GM13977 (cell line): ENCODE results near the gene HTR6.

Experiments used
- DNase-seq: peaks from one replicate; pipeline ENCODE4 v3.0.0; 2012; ENCODE audit warnings: low spot score
- in situ Hi-C: fragments of 300-500 bp; cut with MboI; formaldehyde crosslinking; loops from one replicate; pipeline ENCODE4 v1.12.0; 2022; ENCODE audit warnings: low sequenced_read_pairs, low pct_unique_long_range_greater_than_20kb, mixed read lengths, inconsistent platforms; ENCODE audit not compliant: unreplicated experiment
- TF ChIP-seq, protein P1 (sequence below): IDR thresholded peaks from 2 replicates; pipeline ENCODE4 v1.5.1; 2012; ENCODE audit warnings: mild to moderate bottlenecking, control low read depth; ENCODE audit not compliant: insufficient read depth; ENCODE audit errors: extremely low read depth, missing control alignments

HTR6 gene

DNA sequence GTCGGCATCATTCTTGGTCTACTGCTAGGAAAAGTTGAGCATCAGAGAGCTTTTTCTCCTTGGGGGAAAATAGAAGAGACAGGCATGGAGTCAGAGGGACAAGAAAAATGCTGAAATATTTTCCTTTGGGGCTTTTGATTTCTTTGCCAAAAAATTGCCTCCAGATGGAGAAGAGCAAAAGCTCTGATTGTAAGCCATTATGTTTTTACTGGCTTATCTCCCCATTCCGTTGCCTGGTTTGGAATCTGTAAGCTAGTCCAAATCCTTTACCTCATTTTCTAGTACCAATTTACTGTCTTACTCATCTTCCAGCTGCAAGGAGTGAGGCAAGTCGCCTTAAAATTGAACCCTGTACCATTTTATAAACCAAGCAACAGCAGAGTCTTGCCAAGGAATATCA, 43.9 kb upstream of the HTR6 start:
- in situ Hi-C loops: no loop called here
- DNase-seq: no peak
- TF ChIP-seq, protein P1, sequence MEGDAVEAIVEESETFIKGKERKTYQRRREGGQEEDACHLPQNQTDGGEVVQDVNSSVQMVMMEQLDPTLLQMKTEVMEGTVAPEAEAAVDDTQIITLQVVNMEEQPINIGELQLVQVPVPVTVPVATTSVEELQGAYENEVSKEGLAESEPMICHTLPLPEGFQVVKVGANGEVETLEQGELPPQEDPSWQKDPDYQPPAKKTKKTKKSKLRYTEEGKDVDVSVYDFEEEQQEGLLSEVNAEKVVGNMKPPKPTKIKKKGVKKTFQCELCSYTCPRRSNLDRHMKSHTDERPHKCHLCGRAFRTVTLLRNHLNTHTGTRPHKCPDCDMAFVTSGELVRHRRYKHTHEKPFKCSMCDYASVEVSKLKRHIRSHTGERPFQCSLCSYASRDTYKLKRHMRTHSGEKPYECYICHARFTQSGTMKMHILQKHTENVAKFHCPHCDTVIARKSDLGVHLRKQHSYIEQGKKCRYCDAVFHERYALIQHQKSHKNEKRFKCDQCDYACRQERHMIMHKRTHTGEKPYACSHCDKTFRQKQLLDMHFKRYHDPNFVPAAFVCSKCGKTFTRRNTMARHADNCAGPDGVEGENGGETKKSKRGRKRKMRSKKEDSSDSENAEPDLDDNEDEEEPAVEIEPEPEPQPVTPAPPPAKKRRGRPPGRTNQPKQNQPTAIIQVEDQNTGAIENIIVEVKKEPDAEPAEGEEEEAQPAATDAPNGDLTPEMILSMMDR: no peak

DNA sequence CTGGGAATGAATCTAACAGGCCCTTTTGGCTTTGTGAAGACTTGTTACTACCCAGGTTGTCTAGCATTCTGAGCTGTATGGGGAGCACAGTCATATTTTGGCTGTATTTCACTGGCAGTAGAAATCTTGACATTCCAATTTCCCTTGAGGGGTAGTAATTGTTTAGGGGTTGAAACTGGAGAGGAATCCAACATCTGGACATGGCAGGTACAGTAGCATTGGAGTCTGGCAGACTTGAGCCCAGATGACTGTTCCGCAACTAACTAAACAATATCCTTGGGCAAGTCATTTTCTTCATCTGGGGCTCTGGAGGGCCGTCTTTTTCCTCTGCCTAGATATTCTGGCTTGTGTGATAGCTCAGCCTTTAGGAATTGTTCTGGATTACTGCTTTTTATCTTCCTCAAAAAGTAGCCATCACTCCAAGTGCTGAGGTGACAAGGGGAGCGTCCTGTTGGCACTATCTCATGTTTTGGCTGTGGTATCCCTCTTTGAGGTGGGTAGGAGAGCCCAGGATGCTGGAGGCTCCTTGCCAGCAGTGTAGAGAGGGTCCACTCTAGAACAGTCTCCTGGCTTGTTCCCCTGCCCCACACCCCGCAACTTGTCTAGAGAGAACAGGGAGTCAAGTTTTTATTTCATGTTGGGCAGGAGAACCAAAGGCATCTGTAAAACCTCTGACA, 43.3 kb upstream of the HTR6 start:
- in situ Hi-C loops: no loop called here
- TF ChIP-seq, protein P1: no peak
- no peak for DNase-seq

DNA sequence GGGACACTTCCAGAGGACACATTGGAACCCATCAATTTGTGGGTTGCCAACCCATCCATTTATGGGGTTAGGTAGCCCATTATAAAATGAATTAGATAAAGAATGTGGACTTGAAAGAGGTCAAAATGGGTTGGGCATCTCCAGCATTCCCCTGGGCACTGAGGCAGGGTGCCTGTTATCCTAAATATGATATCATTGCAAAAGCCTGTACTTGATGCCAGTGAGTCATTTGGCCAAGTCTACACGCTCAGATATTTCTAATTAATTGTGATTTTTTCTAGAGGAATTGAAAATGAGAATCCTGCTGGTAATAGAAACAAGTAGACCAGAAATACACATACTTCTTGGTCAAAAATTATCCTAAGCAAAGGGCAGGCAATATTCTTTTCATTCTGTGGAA, 42.5 kb upstream of the HTR6 start:
- in situ Hi-C loops: no loop called here
- TF ChIP-seq, protein P1: no peak
- DNase-seq: no peak

DNA sequence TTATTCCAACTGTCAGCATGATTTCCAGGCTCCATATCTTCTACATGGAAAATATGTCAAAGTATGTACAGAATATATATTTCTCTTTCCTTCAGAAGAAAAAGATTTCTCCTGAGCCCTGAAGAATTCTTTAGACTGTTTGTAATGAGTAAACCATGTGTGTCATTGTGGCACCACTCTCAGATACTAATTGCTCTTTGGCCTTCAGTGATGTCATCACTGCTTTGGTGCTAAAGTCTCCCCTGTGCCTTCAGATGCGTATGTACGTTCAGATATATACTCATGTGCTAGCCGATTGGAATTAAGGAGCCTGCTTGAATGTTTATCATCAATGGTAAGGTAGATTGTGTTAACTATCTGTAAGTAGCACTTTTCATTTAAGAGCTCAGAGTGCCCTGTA, 41.2 kb upstream of the HTR6 start:
- in situ Hi-C loops: no loop called here
- TF ChIP-seq, protein P1: no peak
- no peak for DNase-seq

DNA sequence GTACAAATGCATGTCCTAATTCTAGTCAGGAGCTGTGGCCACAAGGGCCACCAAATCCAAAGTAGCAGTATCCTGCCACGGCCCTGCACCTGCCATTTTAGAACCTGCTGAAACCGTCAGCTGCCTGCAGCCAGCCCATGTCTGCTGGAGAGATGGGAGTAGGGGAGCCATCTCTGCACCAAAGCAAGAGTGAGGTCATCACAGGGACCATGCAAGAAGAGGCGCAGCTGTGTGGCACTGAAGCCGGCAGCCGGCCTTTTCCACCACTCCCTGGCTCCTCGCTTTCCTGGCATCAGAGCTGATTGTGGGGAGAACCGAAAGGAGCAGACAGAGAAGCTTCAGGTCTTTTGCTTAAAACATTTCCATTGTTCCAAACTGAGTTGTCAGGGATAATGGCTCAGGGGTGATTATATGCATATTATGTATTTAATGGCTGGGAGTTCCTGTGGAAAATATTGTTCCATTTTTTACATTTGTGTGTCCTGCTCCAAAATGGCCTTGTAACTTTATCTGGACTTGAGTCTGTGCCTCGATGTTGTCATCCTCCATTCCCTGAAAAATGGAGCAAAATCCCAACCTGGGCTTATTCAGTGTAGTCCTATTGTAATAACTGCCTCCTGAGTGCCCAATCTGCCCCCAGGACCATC, 39.3 kb upstream of the HTR6 start:
- no peak for DNase-seq
- TF ChIP-seq, protein P1: no peak
- in situ Hi-C loops: no loop called here

DNA sequence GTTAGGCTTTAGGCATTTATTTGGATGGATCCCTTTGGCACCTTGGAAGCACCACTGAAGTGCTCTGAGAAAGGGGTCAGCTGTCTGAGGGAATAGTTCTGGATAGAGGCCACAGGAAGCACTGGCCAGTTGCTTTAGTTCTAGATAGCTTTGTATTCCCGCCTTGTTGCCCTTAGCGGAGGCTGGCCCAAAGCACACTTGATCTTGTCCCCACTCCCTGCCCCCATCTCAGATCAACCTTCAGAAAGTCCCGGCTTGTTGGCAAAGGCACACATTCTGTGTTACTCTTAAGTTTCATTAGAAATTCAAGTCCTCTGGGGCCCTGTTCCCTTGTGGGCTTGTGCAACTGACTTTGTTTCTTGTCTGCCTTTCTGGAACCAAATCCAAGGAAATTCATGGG, 35.8 kb upstream of the HTR6 start:
- DNase-seq: no peak
- in situ Hi-C loops: no loop called here
- TF ChIP-seq, protein P1: no peak
